Liver (tissue), 9 donors: ENCODE results near the gene CARD9. TPM values are rescaled to one million over a fixed set of nuclear protein-coding genes. Genes with fewer than 3 reads are reported as not detected.

ENCODE experiments used
- DNase-seq: peaks from one replicate; pipeline ENCODE4 v3.0.0-alpha.2; 2017; ENCODE audit warnings: low spot score
- H3K27ac ChIP-seq, 2 donors: one replicate each; pipeline ENCODE4 v1.7.0; 2013; ENCODE audit warnings: inconsistent platforms in 2 of 2, low read length in 2 of 2, control low read depth in 1 of 2, low read depth in 1 of 2, mild to moderate bottlenecking in 1 of 2
- H3K27me3 ChIP-seq, 4 donors: one replicate each; pipeline versions ENCODE4 v1.6.1 to v1.7.0; 2013; ENCODE audit warnings: low read length in 3 of 4, inconsistent platforms in 1 of 4, mild to moderate bottlenecking in 1 of 4, moderate library complexity in 1 of 4; ENCODE audit not compliant: control insufficient read depth in 4 of 4, insufficient read depth in 4 of 4
- H3K36me3 ChIP-seq, 4 donors: one replicate each; pipeline versions ENCODE4 v1.6.1 to v1.7.0; 2013; ENCODE audit warnings: low read length in 3 of 4, mild to moderate bottlenecking in 3 of 4, low read depth in 1 of 4, moderate library complexity in 1 of 4; ENCODE audit not compliant: control insufficient read depth in 4 of 4, insufficient read depth in 3 of 4
- H3K4me1 ChIP-seq, 4 donors: one replicate each; pipeline versions ENCODE4 v1.6.1 to v1.7.0; 2013; ENCODE audit warnings: low read length in 3 of 4, mild to moderate bottlenecking in 3 of 4, moderate library complexity in 1 of 4; ENCODE audit not compliant: control insufficient read depth in 4 of 4, insufficient read depth in 4 of 4
- H3K4me3 ChIP-seq, 3 donors: one replicate each; pipeline versions ENCODE4 v1.6.1 to v1.7.0; 2013; ENCODE audit warnings: low read length in 3 of 3, control low read depth in 1 of 3, low read depth in 1 of 3, mild to moderate bottlenecking in 1 of 3
- H3K9ac ChIP-seq, 2 donors: one replicate each; pipeline ENCODE4 v1.7.0; 2013; ENCODE audit warnings: low read length in 2 of 2, mild to moderate bottlenecking in 2 of 2, moderate library complexity in 2 of 2, control low read depth in 1 of 2, low read depth in 1 of 2
- H3K9me3 ChIP-seq, 4 donors: one replicate each; pipeline versions ENCODE4 v1.6.1 to v1.7.0; 2013; ENCODE audit warnings: low read length in 3 of 4; ENCODE audit not compliant: control insufficient read depth in 4 of 4
- EGR1 ChIP-seq, 2 donors: IDR thresholded peaks; 2 replicates each; pipeline ENCODE4 v1.6.1; 2016 to 2018; ENCODE audit warnings: antibody characterized with exemption in 2 of 2, low read depth in 2 of 2
- FOXA1 ChIP-seq: IDR thresholded peaks from 2 replicates; pipeline ENCODE4 v1.6.1; 2016; ENCODE audit warnings: antibody characterized with exemption
- FOXA2 ChIP-seq: IDR thresholded peaks from 2 replicates; pipeline ENCODE4 v1.6.1; 2016; ENCODE audit warnings: antibody characterized with exemption
- GABPA ChIP-seq, 2 donors: IDR thresholded peaks in 1 of 2; conservative IDR thresholded peaks in 1 of 2; 2 replicates each; pipeline ENCODE4 v1.6.1; 2016; ENCODE audit warnings: antibody characterized with exemption in 2 of 2, mild to moderate bottlenecking in 1 of 2, moderate library complexity in 1 of 2
- HNF4A ChIP-seq, 2 donors: conservative IDR thresholded peaks; 2 replicates each; pipeline ENCODE4 v1.6.1; 2016; ENCODE audit warnings: antibody characterized with exemption in 2 of 2, mild to moderate bottlenecking in 2 of 2
- HNF4G ChIP-seq: IDR thresholded peaks from 2 replicates; pipeline ENCODE4 v1.6.1; 2016; ENCODE audit warnings: antibody characterized with exemption
- JUND ChIP-seq, 2 donors: IDR thresholded peaks; 2 replicates each; pipeline ENCODE4 v1.6.1; 2016; ENCODE audit warnings: antibody characterized with exemption in 2 of 2
- NR2F2 ChIP-seq: IDR thresholded peaks from 2 replicates; pipeline ENCODE4 v1.6.1; 2016; ENCODE audit warnings: antibody characterized with exemption
- RAD21 ChIP-seq, 2 donors: IDR thresholded peaks; 2 replicates each; pipeline ENCODE4 v1.6.1; 2016; ENCODE audit warnings: antibody characterized with exemption in 2 of 2, mild to moderate bottlenecking in 2 of 2
- RXRA ChIP-seq, 2 donors: IDR thresholded peaks; 2 replicates each; pipeline ENCODE4 v1.6.1; 2017 to 2018; ENCODE audit warnings: antibody characterized with exemption in 2 of 2, mild to moderate bottlenecking in 1 of 2
- SP1 ChIP-seq: IDR thresholded peaks from 2 replicates; pipeline ENCODE4 v1.6.1; 2018; ENCODE audit warnings: antibody characterized with exemption, mild to moderate bottlenecking
- TAF1 ChIP-seq: conservative IDR thresholded peaks from 2 replicates; pipeline ENCODE4 v1.6.1; 2016; ENCODE audit warnings: antibody characterized with exemption, mild to moderate bottlenecking
- YY1 ChIP-seq: IDR thresholded peaks from 2 replicates; pipeline ENCODE4 v1.6.1; 2016; ENCODE audit warnings: antibody characterized with exemption, mild to moderate bottlenecking
- WGBS: extraction: QIAGEN DNeasy Blood & Tissue Kit; methylation state at CpG from one replicate; pipeline ENCODE4 v1.1.7; 2013; 5-methylcytosine and 5-hydroxymethylcytosine counted together
- polyA plus RNA-seq, 2 donors: library from polyadenylated mRNA; stranded (reverse) in 1 of 2; unstranded in 1 of 2; fragments of 200-250 nt in 1 of 2; fragments of >200 nt in 1 of 2; fragmentation: Nextera tagmentation in 1 of 2; extraction: Ambion mirVana in 1 of 2; gene quantifications; one replicate each; pipeline versions ENCODE4 v1.2.1 to v1.2.3, GENCODE V29; 2013 to 2015
- total RNA-seq, 2 donors: library from RNA; depleted of rRNA; stranded (reverse); fragments of >200 nt; gene quantifications; one replicate each; pipeline ENCODE4 v1.2.3, GENCODE V29; 2014
- TF ChIP-seq, protein P1 (sequence below): IDR thresholded peaks from 2 replicates; pipeline ENCODE4 v1.6.1; 2016; ENCODE audit warnings: antibody characterized with exemption
- TF ChIP-seq, protein P2 (sequence below): fragments of 150-350 bp; IDR thresholded peaks from 2 replicates; pipeline ENCODE4 v1.5.1; 2017; ENCODE audit warnings: improper control_type of control experiment, low read depth, low read length; ENCODE audit not compliant: missing input control
- TF ChIP-seq, protein P3 (sequence below): IDR thresholded peaks from 2 replicates; pipeline ENCODE4 v1.6.1; 2016; ENCODE audit warnings: antibody characterized with exemption, mild to moderate bottlenecking
- TF ChIP-seq, protein P4 (sequence below): IDR thresholded peaks from 2 replicates; pipeline ENCODE4 v1.6.1; 2016; ENCODE audit warnings: antibody characterized with exemption
- TF ChIP-seq, protein P5 (sequence below): IDR thresholded peaks from 2 replicates; pipeline ENCODE4 v1.6.1; 2016; ENCODE audit warnings: antibody characterized with exemption
- donor health status: healthy.
- donor health status: healthy.
- donor health status: healthy.
- donor health status: healthy.
- donor health status: healthy.

CARD9 gene
- total and polyA plus RNA-seq, 4 donors, result 0.25 to 5.3 (median 2.2) TPM

DNA sequence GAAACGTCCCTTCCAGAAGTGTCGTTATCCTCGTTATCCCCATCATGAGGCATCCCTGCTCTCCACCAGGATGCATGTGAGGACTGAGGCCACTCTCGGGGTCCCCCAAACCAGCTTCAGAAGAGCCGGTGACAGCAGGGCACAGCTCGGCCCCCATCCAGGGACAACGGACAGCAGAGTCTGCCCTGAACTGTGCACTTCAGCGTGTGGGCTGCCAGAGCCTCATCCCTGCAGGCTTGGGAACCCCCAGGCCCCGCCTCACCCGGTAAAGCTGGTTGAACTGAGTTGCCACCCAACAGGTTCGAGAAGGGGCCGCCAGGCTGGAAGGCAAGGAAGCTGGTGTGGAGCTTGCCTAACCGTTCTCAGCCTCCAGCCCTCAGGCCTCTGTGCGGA, 710 bp upstream of the CARD9 start:
- Histone ChIP-seq H3K9ac (no peak overlapping the region), H3K4me3 (no peak overlapping the region), H3K9me3 (no peaks in the 10 kb centered on the region), H3K4me1 (peaks cover 0 to 22% (median 11%) of the 10 kb centered on the region in 4 donors), H3K27ac (no peak overlapping the region), H3K27me3 (no peaks in the 10 kb centered on the region), H3K36me3 (peaks cover 0 to 4% (median under 1%) of the 10 kb centered on the region in 4 donors)
- WGBS, result 93% methylated on average over 14 of the region's 14 CpGs
- no peak for DNase-seq
- TF ChIP-seq HNF4A (conservative IDR thresholded peaks at IDR 0.05), result no peak
- TF ChIP-seq EGR1 (IDR thresholded peaks at IDR 0.05; ENCODE audit: low read depth in 2 of 2), result no peak
- TF ChIP-seq TAF1, result no peak
- TF ChIP-seq SP1, result no peak
- TF ChIP-seq, protein P1, sequence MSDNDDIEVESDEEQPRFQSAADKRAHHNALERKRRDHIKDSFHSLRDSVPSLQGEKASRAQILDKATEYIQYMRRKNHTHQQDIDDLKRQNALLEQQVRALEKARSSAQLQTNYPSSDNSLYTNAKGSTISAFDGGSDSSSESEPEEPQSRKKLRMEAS, result no peak
- no peak for TF ChIP-seq NR2F2
- TF ChIP-seq GABPA (IDR thresholded peaks at IDR 0.05 in 1 of 2, conservative IDR thresholded peaks at IDR 0.05 in 1 of 2), result no peak
- TF ChIP-seq, protein P2, sequence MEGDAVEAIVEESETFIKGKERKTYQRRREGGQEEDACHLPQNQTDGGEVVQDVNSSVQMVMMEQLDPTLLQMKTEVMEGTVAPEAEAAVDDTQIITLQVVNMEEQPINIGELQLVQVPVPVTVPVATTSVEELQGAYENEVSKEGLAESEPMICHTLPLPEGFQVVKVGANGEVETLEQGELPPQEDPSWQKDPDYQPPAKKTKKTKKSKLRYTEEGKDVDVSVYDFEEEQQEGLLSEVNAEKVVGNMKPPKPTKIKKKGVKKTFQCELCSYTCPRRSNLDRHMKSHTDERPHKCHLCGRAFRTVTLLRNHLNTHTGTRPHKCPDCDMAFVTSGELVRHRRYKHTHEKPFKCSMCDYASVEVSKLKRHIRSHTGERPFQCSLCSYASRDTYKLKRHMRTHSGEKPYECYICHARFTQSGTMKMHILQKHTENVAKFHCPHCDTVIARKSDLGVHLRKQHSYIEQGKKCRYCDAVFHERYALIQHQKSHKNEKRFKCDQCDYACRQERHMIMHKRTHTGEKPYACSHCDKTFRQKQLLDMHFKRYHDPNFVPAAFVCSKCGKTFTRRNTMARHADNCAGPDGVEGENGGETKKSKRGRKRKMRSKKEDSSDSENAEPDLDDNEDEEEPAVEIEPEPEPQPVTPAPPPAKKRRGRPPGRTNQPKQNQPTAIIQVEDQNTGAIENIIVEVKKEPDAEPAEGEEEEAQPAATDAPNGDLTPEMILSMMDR, result no peak
- TF ChIP-seq RAD21 (IDR thresholded peaks at IDR 0.05), result no peak
- TF ChIP-seq, protein P3, sequence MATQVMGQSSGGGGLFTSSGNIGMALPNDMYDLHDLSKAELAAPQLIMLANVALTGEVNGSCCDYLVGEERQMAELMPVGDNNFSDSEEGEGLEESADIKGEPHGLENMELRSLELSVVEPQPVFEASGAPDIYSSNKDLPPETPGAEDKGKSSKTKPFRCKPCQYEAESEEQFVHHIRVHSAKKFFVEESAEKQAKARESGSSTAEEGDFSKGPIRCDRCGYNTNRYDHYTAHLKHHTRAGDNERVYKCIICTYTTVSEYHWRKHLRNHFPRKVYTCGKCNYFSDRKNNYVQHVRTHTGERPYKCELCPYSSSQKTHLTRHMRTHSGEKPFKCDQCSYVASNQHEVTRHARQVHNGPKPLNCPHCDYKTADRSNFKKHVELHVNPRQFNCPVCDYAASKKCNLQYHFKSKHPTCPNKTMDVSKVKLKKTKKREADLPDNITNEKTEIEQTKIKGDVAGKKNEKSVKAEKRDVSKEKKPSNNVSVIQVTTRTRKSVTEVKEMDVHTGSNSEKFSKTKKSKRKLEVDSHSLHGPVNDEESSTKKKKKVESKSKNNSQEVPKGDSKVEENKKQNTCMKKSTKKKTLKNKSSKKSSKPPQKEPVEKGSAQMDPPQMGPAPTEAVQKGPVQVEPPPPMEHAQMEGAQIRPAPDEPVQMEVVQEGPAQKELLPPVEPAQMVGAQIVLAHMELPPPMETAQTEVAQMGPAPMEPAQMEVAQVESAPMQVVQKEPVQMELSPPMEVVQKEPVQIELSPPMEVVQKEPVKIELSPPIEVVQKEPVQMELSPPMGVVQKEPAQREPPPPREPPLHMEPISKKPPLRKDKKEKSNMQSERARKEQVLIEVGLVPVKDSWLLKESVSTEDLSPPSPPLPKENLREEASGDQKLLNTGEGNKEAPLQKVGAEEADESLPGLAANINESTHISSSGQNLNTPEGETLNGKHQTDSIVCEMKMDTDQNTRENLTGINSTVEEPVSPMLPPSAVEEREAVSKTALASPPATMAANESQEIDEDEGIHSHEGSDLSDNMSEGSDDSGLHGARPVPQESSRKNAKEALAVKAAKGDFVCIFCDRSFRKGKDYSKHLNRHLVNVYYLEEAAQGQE, result no peak
- no peak for TF ChIP-seq RXRA (IDR thresholded peaks at IDR 0.05)
- no peak for TF ChIP-seq FOXA2
- no peak for TF ChIP-seq YY1
- TF ChIP-seq HNF4G, result no peak
- TF ChIP-seq, protein P4, sequence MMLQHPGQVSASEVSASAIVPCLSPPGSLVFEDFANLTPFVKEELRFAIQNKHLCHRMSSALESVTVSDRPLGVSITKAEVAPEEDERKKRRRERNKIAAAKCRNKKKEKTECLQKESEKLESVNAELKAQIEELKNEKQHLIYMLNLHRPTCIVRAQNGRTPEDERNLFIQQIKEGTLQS, result no peak
- TF ChIP-seq FOXA1, result no peak
- no peak for TF ChIP-seq JUND (IDR thresholded peaks at IDR 0.05)
- TF ChIP-seq, protein P5, sequence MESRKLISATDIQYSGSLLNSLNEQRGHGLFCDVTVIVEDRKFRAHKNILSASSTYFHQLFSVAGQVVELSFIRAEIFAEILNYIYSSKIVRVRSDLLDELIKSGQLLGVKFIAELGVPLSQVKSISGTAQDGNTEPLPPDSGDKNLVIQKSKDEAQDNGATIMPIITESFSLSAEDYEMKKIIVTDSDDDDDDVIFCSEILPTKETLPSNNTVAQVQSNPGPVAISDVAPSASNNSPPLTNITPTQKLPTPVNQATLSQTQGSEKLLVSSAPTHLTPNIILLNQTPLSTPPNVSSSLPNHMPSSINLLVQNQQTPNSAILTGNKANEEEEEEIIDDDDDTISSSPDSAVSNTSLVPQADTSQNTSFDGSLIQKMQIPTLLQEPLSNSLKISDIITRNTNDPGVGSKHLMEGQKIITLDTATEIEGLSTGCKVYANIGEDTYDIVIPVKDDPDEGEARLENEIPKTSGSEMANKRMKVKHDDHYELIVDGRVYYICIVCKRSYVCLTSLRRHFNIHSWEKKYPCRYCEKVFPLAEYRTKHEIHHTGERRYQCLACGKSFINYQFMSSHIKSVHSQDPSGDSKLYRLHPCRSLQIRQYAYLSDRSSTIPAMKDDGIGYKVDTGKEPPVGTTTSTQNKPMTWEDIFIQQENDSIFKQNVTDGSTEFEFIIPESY, result no peak
